Measurements from ENCODE around the gene POLR2J3. TPM values are rescaled to one million over a fixed set of nuclear protein-coding genes. Genes with fewer than 3 reads are reported as not detected.
"Not testable (repeated sequence)": the region's sequence is repeated elsewhere in the genome, so short reads cannot be mapped to it uniquely, and the experiment has no call there.

POLR2J3 gene
- total RNA-seq, 1 experiment from 2014 or later: 26.5 TPM

GRCh38 chr7:102609734-102610133 lies 37.4 kb upstream of the POLR2J3 start:
- H3K27ac Mint-ChIP-seq; H3K9me3 Mint-ChIP-seq; CTCF ChIA-PET; DNase-seq (ENCODE audit: low spot score); ATAC-seq; H3K27me3 Mint-ChIP-seq (ENCODE audit: low read depth); H3K4me1 Mint-ChIP-seq; H3K4me3 Mint-ChIP-seq; POLR2A ChIA-PET; H3K36me3 Mint-ChIP-seq: not testable (repeated sequence)

GRCh38 chr7:102606848-102607247 lies 34.5 kb upstream of the POLR2J3 start:
- H3K27ac Mint-ChIP-seq; H3K27me3 Mint-ChIP-seq (ENCODE audit: low read depth); ATAC-seq; CTCF ChIA-PET; H3K4me3 Mint-ChIP-seq; H3K4me1 Mint-ChIP-seq; POLR2A ChIA-PET; H3K36me3 Mint-ChIP-seq; DNase-seq (ENCODE audit: low spot score); H3K9me3 Mint-ChIP-seq: not testable (repeated sequence)

- DNase-seq (ENCODE audit: low spot score); H3K9me3 Mint-ChIP-seq; H3K27ac Mint-ChIP-seq; H3K4me3 Mint-ChIP-seq; POLR2A ChIA-PET; CTCF ChIA-PET; H3K36me3 Mint-ChIP-seq; H3K4me1 Mint-ChIP-seq; H3K27me3 Mint-ChIP-seq (ENCODE audit: low read depth): not testable (repeated sequence)
- ATAC-seq: peak; percentile 40
Measured at GRCh38 chr7:102604431-102605145, 32.2 kb upstream of the POLR2J3 start.

GRCh38 chr7:102602317-102602716 lies 29.9 kb upstream of the POLR2J3 start:
- H3K27ac Mint-ChIP-seq; POLR2A ChIA-PET; CTCF ChIA-PET; H3K9me3 Mint-ChIP-seq; DNase-seq (ENCODE audit: low spot score); ATAC-seq; H3K27me3 Mint-ChIP-seq (ENCODE audit: low read depth); H3K4me1 Mint-ChIP-seq; H3K4me3 Mint-ChIP-seq; H3K36me3 Mint-ChIP-seq: not testable (repeated sequence)

GRCh38 chr7:102599699-102600098 lies 27.3 kb upstream of the POLR2J3 start:
- H3K36me3 Mint-ChIP-seq; POLR2A ChIA-PET; DNase-seq (ENCODE audit: low spot score); H3K9me3 Mint-ChIP-seq; H3K27ac Mint-ChIP-seq; ATAC-seq; CTCF ChIA-PET; H3K4me1 Mint-ChIP-seq; H3K4me3 Mint-ChIP-seq; H3K27me3 Mint-ChIP-seq (ENCODE audit: low read depth): not testable (repeated sequence)

GRCh38 chr7:102596036-102596435 lies 23.7 kb upstream of the POLR2J3 start:
- H3K36me3 Mint-ChIP-seq; DNase-seq (ENCODE audit: low spot score); H3K4me1 Mint-ChIP-seq; H3K9me3 Mint-ChIP-seq; H3K27me3 Mint-ChIP-seq (ENCODE audit: low read depth); CTCF ChIA-PET; H3K27ac Mint-ChIP-seq; ATAC-seq; POLR2A ChIA-PET; H3K4me3 Mint-ChIP-seq: not testable (repeated sequence)

- H3K27ac Mint-ChIP-seq; POLR2A ChIA-PET; H3K27me3 Mint-ChIP-seq (ENCODE audit: low read depth); H3K4me1 Mint-ChIP-seq; H3K9me3 Mint-ChIP-seq; H3K36me3 Mint-ChIP-seq; DNase-seq (ENCODE audit: low spot score); H3K4me3 Mint-ChIP-seq; CTCF ChIA-PET: not testable (repeated sequence)
- peak; percentile 0 for ATAC-seq
Measured at GRCh38 chr7:102593637-102594334, 21.4 kb upstream of the POLR2J3 start.

- H3K9me3 Mint-ChIP-seq; POLR2A ChIA-PET; H3K36me3 Mint-ChIP-seq; H3K4me1 Mint-ChIP-seq; H3K4me3 Mint-ChIP-seq; H3K27ac Mint-ChIP-seq; CTCF ChIA-PET; H3K27me3 Mint-ChIP-seq (ENCODE audit: low read depth): not testable (repeated sequence)
- DNase-seq (ENCODE audit: low spot score) (peak; percentile 58), ATAC-seq (peak; percentile 62)
Measured at GRCh38 chr7:102592477-102593019, 20.2 kb upstream of the POLR2J3 start.

GRCh38 chr7:102589857-102590256 lies 17.5 kb upstream of the POLR2J3 start:
- H3K27me3 Mint-ChIP-seq (ENCODE audit: low read depth); CTCF ChIA-PET; H3K9me3 Mint-ChIP-seq; DNase-seq (ENCODE audit: low spot score); POLR2A ChIA-PET; H3K27ac Mint-ChIP-seq; H3K4me1 Mint-ChIP-seq; H3K36me3 Mint-ChIP-seq; H3K4me3 Mint-ChIP-seq: not testable (repeated sequence)
- peak; percentile 90 for ATAC-seq

GRCh38 chr7:102583495-102583894 lies 11.1 kb upstream of the POLR2J3 start:
- H3K36me3 Mint-ChIP-seq; H3K9me3 Mint-ChIP-seq; CTCF ChIA-PET; ATAC-seq; POLR2A ChIA-PET; H3K4me3 Mint-ChIP-seq; H3K4me1 Mint-ChIP-seq; H3K27me3 Mint-ChIP-seq (ENCODE audit: low read depth); DNase-seq (ENCODE audit: low spot score); H3K27ac Mint-ChIP-seq: not testable (repeated sequence)

- POLR2A ChIA-PET; H3K4me1 Mint-ChIP-seq; H3K9me3 Mint-ChIP-seq; H3K27me3 Mint-ChIP-seq (ENCODE audit: low read depth); H3K4me3 Mint-ChIP-seq; H3K27ac Mint-ChIP-seq; DNase-seq (ENCODE audit: low spot score); H3K36me3 Mint-ChIP-seq; CTCF ChIA-PET: not testable (repeated sequence)
- ATAC-seq: peak; percentile 34
Measured at GRCh38 chr7:102581722-102582121, 9.3 kb upstream of the POLR2J3 start.

- H3K9me3 Mint-ChIP-seq; H3K4me1 Mint-ChIP-seq; CTCF ChIA-PET; ATAC-seq; H3K4me3 Mint-ChIP-seq; H3K36me3 Mint-ChIP-seq; DNase-seq (ENCODE audit: low spot score); POLR2A ChIA-PET; H3K27ac Mint-ChIP-seq; H3K27me3 Mint-ChIP-seq (ENCODE audit: low read depth): not testable (repeated sequence)
Measured at GRCh38 chr7:102578486-102578885, 6.1 kb upstream of the POLR2J3 start.

Measured in WTC11 (cell line).